Measurements from ENCODE around the gene SF3A1.

Gene SF3A1

DNA sequence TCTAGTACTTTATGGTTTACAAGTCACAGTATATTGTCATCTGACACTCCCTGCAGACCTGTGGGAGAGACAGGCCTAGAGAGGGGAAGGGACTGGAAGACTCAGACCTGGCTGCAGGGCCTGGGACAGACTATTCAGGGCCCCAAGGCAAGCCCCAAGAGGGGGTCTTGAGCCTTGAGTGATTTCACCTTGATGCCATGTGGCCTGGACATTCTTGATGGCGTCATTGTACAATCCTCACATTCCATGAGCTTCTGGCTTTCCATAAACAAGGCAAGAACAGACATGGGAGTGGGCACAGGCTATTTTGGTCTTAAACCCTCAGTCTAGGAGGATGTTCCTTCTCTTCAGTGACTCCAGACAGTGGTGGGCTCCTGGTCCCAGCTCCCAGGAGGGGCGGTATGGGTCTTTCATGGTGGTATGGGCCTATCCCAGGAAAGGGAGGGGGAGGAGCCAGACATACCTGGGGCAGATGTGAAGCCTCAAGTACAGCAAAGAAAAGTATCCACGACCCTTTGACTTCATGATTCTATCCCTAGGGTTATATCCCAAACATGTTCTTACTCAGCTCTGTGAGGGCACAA is 28.1 kb downstream of the SF3A1 start:
- TF ChIP-seq, protein P1, sequence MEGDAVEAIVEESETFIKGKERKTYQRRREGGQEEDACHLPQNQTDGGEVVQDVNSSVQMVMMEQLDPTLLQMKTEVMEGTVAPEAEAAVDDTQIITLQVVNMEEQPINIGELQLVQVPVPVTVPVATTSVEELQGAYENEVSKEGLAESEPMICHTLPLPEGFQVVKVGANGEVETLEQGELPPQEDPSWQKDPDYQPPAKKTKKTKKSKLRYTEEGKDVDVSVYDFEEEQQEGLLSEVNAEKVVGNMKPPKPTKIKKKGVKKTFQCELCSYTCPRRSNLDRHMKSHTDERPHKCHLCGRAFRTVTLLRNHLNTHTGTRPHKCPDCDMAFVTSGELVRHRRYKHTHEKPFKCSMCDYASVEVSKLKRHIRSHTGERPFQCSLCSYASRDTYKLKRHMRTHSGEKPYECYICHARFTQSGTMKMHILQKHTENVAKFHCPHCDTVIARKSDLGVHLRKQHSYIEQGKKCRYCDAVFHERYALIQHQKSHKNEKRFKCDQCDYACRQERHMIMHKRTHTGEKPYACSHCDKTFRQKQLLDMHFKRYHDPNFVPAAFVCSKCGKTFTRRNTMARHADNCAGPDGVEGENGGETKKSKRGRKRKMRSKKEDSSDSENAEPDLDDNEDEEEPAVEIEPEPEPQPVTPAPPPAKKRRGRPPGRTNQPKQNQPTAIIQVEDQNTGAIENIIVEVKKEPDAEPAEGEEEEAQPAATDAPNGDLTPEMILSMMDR (IDR thresholded peaks at IDR 0.05; ENCODE audit: control insufficient read depth, extremely low read depth, insufficient read depth), result no peak
- no peak for DNase-seq (ENCODE audit: low read depth)
- no peak overlapping the region for H3K4me3 ChIP-seq (ENCODE audit: low read depth, low read length)

DNA sequence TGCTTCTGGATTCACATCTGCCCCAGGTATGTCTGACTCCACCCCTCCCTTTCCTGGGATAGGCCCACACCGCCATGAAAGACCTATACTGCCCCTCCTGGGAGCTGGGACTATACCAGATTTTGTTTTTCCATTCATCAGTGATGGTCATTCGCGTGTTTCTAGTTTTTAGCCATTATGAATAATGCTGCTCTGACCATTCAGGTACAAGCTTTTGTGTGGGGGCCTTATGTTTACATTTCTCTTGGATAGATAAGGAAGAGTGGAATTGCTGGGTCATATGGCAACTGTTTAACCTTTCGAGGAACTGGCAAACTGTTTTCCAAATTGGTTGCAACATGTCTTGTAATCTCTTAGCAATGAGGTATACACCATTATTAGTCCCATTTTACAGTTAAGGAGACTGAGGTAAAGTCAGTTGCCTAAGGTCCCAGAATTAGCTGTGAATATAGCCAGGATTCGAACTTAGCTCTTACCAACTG is 28.8 kb downstream of the SF3A1 start:
- peak overlapping the region; percentile 62; the same call in 1 of the 2 replicates for H3K4me3 ChIP-seq (ENCODE audit: low read depth, low read length)
- TF ChIP-seq, protein P1 (IDR thresholded peaks at IDR 0.05; ENCODE audit: control insufficient read depth, extremely low read depth, insufficient read depth), result peak; percentile 44; the same call in 1 of the 2 replicates
- DNase-seq (ENCODE audit: low read depth), result no peak

DNA sequence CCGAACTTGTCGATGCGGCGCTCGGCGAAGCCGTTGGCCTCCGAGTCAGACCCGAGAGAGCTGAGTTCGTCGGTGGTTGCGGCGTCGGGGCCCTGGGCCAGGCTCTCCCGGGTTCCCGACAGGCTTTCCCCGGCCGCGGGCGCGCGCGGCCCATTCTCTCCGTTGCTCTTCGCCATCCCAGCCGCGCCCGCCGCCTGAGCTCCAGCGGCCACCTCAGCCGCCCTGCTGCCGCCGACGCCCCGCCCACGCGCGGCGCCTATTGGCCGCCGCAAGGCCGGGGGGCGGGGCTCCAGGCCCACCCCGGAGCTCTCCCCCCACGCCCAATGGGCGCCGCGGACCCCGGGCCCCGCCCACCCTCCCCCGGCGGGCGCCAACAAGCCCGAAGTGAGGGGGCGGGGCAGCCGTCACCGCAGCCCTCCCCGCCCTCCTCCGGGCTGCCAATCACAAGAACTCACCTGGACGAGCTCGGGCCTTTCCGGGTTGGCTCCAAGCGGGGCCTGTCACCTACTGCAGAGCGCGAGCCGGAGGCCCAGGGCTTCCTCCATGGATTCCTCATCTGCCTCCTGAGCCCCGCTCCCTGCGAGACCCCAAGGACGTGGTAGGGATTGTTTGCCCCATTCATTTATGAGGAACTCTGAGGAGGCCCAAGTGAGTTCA is 29.9 kb downstream of the SF3A1 start, which contains the start of gene TBC1D10A:
Gene TBC1D10A (minus strand): TSS at position 236 of the 657 bp plus-strand sequence. CDS start 60 bp downstream, at position 176.
- TF ChIP-seq, protein P1 (IDR thresholded peaks at IDR 0.05; ENCODE audit: control insufficient read depth, extremely low read depth, insufficient read depth), result no peak
- H3K4me3 ChIP-seq (ENCODE audit: low read depth, low read length), result peak within 1 kb of the TSS; percentile 75
- DNase-seq (ENCODE audit: low read depth), result peak; percentile 80

DNA sequence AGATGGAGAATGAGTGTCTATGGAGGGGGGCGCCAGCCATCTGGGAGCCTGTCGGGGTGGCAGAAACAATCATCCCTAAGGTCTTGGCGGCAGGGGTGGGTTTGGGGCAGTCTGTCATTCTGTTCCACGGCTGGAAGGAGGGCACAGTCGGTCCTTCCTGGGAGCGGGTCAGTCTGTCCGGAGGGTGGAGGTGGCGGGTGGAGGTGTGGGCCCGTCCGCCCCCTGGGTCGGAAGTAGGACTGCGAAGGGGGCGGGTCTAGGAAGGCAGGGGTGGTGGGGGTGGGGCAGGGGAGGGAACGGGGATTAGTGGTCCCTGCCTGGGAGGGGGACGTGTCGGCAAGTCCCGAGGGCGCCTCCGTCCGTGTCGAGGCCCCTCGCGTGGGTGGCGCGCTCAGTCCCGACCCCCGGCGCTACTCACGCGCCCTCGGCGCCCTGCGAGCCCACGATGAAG is 30.4 kb downstream of the SF3A1 start:
- H3K4me3 ChIP-seq (ENCODE audit: low read depth, low read length), result peak overlapping the region; percentile 75
- DNase-seq (ENCODE audit: low read depth), result no peak
- TF ChIP-seq, protein P1 (IDR thresholded peaks at IDR 0.05; ENCODE audit: control insufficient read depth, extremely low read depth, insufficient read depth), result no peak

DNA sequence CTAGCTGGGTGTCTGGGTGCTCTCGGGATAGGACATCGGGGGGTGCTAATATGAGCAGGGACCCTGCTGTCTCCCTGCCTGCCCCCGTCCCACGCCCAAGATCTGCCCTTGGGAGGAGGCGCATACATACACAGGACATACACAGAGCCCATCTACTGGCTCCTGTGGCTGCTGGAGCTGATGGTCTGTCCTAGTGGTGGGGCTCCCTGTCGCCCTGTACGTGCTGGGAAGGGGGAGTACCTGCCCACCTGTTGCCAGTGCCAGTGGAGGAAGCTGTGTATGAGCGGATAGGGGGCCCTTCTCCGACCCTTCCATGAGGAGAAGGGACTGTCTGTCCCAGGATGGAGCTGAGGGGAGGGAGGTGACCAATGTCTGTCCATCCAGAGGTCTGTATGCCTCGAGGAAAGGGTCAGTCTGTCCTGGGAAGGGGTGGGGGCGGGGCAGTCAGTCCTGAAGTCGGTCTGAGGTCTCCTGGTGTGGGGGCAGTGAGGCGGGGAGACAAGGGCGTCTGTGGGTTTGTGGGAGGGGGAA is 30.9 kb downstream of the SF3A1 start:
- peak overlapping the region; percentile 75 for H3K4me3 ChIP-seq (ENCODE audit: low read depth, low read length)
- TF ChIP-seq, protein P1 (IDR thresholded peaks at IDR 0.05; ENCODE audit: control insufficient read depth, extremely low read depth, insufficient read depth), result no peak
- no peak for DNase-seq (ENCODE audit: low read depth)

DNA sequence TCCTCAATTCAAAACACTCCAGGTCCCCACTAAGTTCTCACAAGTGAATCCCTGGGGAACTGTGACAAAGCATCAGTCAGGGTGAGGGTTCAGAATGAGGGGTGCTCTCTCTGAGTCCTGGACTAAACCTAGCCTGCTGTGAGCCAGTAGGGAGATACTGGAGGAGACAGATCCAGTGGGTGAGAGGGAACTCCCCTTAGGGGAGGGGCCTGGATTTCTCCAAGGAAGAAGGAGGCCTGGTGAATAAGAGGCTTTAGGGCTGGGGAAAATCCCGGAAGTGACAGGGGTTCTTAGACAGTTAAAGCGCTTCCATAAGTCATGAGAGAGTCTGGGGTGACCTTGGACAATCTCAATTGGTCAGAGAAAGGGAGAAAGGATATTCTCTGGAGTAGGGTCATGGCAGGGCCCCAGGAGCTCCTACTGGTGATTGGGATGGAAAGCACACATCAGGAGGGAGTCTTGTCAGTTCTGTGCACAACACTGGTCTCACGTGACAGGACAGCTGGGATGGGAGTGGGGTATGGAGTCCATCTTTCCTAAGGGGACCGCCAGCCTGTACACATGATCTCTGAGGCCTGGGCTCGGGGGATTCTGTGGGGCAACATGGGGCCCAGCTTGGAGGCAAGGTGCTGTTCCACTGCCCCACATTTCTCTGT is 31.5 kb downstream of the SF3A1 start:
- no peak for DNase-seq (ENCODE audit: low read depth)
- TF ChIP-seq, protein P1 (IDR thresholded peaks at IDR 0.05; ENCODE audit: control insufficient read depth, extremely low read depth, insufficient read depth), result no peak
- H3K4me3 ChIP-seq (ENCODE audit: low read depth, low read length), result peak overlapping the region; percentile 75; the same call in 1 of the 2 replicates

Data from LNCaP clone FGC (cell line).